Measurements from ENCODE around the gene FKBP4. TPM values are rescaled to one million over a fixed set of nuclear protein-coding genes. Genes with fewer than 3 reads are reported as not detected.

FKBP4 gene
- total and polyA plus RNA-seq, 2 of the 8 experiments (the other 6 are each of a cell fraction or from before 2014, with no cell fraction given), result 72.6 to 243 TPM

GRCh38 chr12:2836574-2836973 lies 41.8 kb downstream of the FKBP4 start:
- DNase-seq (ENCODE audit: low read depth in 1 of 2, low spot score in 2 of 2), result no peak
- TF ChIP-seq KDM5A (IDR thresholded peaks at IDR 0.05; ENCODE audit: low read length), result no peak
- TF ChIP-seq GABPA (IDR thresholded peaks at IDR 0.05; ENCODE audit: borderline replicate concordance, insufficient read depth, low read length), result no peak
- no peak for TF ChIP-seq CBX5 (IDR thresholded peaks at IDR 0.05; ENCODE audit: low read depth, low read length)
- no peak for TF ChIP-seq SAP30 (IDR thresholded peaks at IDR 0.05; ENCODE audit: insufficient read depth, insufficient replicate concordance, low read length)
- TF ChIP-seq PHF8 (conservative IDR thresholded peaks at IDR 0.05; ENCODE audit: low read depth, low read length), result no peak
- TF ChIP-seq ATF2 (IDR thresholded peaks at IDR 0.05; ENCODE audit: low read length), result no peak
- no peak for TF ChIP-seq POLR2A (IDR thresholded peaks at IDR 0.05; ENCODE audit: control extremely low read depth in 1 of 2, low read depth in 2 of 2, low read length in 2 of 2)
- TF ChIP-seq BRCA1 (IDR thresholded peaks at IDR 0.05; ENCODE audit: low read depth, low read length), result no peak
- no peak for TF ChIP-seq SIX5 (IDR thresholded peaks at IDR 0.05; ENCODE audit: low read depth, low read length)
- no peak overlapping the region for H2BK12ac ChIP-seq (ENCODE audit: low read depth, low read length)
- H3K56ac ChIP-seq (replicated peaks; ENCODE audit: insufficient read length, low read depth, low read length), result no peak overlapping the region
- H3K27me3 ChIP-seq (replicated peaks in 1 of 4; ENCODE audit: control insufficient read depth in 3 of 4, extremely low read depth in 1 of 4, insufficient read depth in 3 of 4, low read length in 3 of 4), result no peaks in the 10 kb centered on the region; a peak in 1 of 7 replicates
- H4K91ac ChIP-seq (replicated peaks; ENCODE audit: insufficient read length, low read length), result no peak overlapping the region
- H4K5ac ChIP-seq (ENCODE audit: insufficient read length, low read depth, low read length), result no peak overlapping the region
- no peaks in the 10 kb centered on the region for H3K9me3 ChIP-seq (ENCODE audit: insufficient read depth in 2 of 2, low read depth in 1 of 2, low read length in 1 of 2)
- no peak overlapping the region for H2BK5ac ChIP-seq (ENCODE audit: low read depth, low read length)
- no peak overlapping the region for H3K27ac ChIP-seq (ENCODE audit: low read depth, low read length)
- H3K4me1 ChIP-seq (replicated peaks in 1 of 4; ENCODE audit: control insufficient read depth in 3 of 4, insufficient read depth in 4 of 4, low read length in 3 of 4), result peaks cover 0 to 14% (median 9%) of the 10 kb centered on the region in 4 experiments; a peak in 6 of 7 replicates
- H3K9ac ChIP-seq (replicated peaks in 1 of 4; ENCODE audit: extremely low read depth in 1 of 4, low read depth in 3 of 4, low read length in 3 of 4), result no peak overlapping the region
- no peaks in the 10 kb centered on the region; the same call in 1 of the 2 replicates for H3K23me2 ChIP-seq (ENCODE audit: low read depth, low read length)
- H4K20me1 ChIP-seq (replicated peaks in 1 of 2; ENCODE audit: control insufficient read depth in 1 of 2, insufficient read depth in 2 of 2, low read length in 2 of 2), result peaks cover 0 to 3% of the 10 kb centered on the region in 2 experiments
- H3K23ac ChIP-seq (ENCODE audit: insufficient read length), result no peak overlapping the region
- H4K8ac ChIP-seq (ENCODE audit: extremely low read depth, insufficient read depth, low read length), result no peak overlapping the region
- FAIRE-seq, result no peak
- H3K18ac ChIP-seq (ENCODE audit: extremely low read depth, low read length), result no peak overlapping the region
- no peak overlapping the region for H2BK20ac ChIP-seq (ENCODE audit: low read length)
- H2AK5ac ChIP-seq (ENCODE audit: low read depth, low read length), result no peak overlapping the region
- H2BK15ac ChIP-seq (ENCODE audit: low read length), result no peak overlapping the region
- no peaks in the 10 kb centered on the region; a peak in 1 of 8 replicates for H3K36me3 ChIP-seq (ENCODE audit: control insufficient read depth in 2 of 4, insufficient read depth in 4 of 4, low read length in 3 of 4)
- H2AFZ ChIP-seq (ENCODE audit: low read length), result no peak overlapping the region
- WGBS, 2 experiments (ENCODE audit: extremely low coverage in 1 of 2, insufficient coverage in 1 of 2, insufficient read length in 1 of 2, insufficient replicate concordance in 2 of 2, low coverage in 1 of 2, low lambda C conversion rate in 2 of 2, missing lambda C conversion rate in 1 of 2), result 76% methylated on average over 8 of the region's 8 CpGs; no CpG with 5 or more reads in 1 of the 2 experiments
- no peak overlapping the region for H2BK120ac ChIP-seq (replicated peaks; ENCODE audit: low read depth, low read length)
- H3K79me2 ChIP-seq (ENCODE audit: control insufficient read depth in 1 of 2, insufficient read depth in 2 of 2, low read length in 2 of 2), result no peaks in the 10 kb centered on the region
- no peak overlapping the region for H3K4me3 ChIP-seq (ENCODE audit: extremely low read depth in 1 of 4, insufficient read depth in 2 of 4, low read depth in 3 of 4, low read length in 4 of 4)
- ChIA-PET CTCF (ENCODE audit: partially characterized antibody) (interaction anchor here (0.6 to 6.9 kb wide), 6 partner anchors 9 to 1040 kb away, joined by 3 to 52 read pairs (median 4); no protein-coding TSS in a partner anchor), POLR2A (ENCODE audit: partially characterized antibody) (interaction anchor here (0.9 to 6.3 kb wide), 4 partner anchors 9 to 147 kb away, joined by 3 to 58 read pairs (median 5); partner anchors contain the start of gene ITFG2)
- H3K14ac ChIP-seq (ENCODE audit: insufficient read length), result no peak overlapping the region
- no peak overlapping the region for H3K4ac ChIP-seq (replicated peaks; ENCODE audit: insufficient read length, low read depth, low read length)
- H3K4me2 ChIP-seq (ENCODE audit: insufficient read depth in 1 of 2, low read depth in 2 of 2, low read length in 2 of 2), result no peak overlapping the region
- H3K79me1 ChIP-seq (ENCODE audit: low read depth, low read length), result no peaks in the 10 kb centered on the region
